ENCODE results near the gene ESRRA. TPM values are rescaled to one million over a fixed set of nuclear protein-coding genes. Genes with fewer than 3 reads are reported as not detected.

ESRRA gene
- total RNA-seq, 1 donor from 2014 or later = 28.1 TPM

DNA sequence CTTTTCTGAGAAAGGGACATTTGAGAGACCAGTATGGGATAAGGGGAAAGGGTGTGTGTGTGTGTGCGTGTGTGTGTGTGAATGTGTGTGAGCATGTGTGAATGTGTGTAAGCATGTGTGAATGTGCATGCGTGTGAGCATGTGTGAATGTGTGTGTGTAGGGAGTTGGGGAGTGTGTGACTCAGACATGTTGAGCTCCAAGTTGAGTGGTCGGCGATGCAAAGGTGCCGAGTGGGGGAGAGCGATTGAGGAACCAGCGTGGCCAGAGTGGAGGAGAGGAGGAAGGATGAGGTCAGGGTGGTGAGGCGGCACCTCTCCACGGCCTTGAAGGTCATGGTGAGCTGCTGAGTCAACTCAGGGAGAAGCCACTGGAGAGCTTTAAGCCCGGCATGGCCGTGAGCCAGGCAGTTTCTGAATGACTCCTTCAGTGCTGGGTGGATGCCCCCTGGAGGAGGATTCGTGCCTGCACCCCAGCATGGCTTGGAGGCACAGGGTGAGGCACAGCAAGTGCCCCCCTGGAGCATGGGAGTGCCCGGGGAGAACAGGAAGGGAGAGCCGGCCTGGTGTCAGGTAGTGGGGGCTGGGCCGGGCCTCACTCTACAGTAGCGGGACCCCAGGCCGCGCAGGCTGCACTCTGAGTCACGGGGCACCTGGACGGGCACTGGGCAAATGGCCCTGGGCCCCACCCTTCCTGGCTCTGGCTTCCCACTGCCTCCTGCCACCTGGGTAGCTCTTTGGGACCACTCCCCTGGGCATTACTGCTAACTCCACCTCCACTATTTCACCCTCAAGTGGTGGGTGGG, 26.4 kb downstream of the ESRRA start:
- Mint-ChIP-seq H3K36me3 (ENCODE audit: insufficient read depth) (no peaks in the 10 kb centered on the region), H3K27me3 (peaks cover 14% of the 10 kb centered on the region), H3K4me1 (ENCODE audit: low read depth) (peaks cover 5% of the 10 kb centered on the region), H3K9me3 (ENCODE audit: low read depth) (no peaks in the 10 kb centered on the region), H3K27ac (no peak overlapping the region), H3K4me3 (ENCODE audit: low read depth) (no peak overlapping the region)
- DNase-seq (ENCODE audit: low spot score, unreplicated experiment) = no peak
- peak; percentile 45 for TF ChIP-seq CTCF (IDR thresholded peaks at IDR 0.05; ENCODE audit: unreplicated experiment)

DNA sequence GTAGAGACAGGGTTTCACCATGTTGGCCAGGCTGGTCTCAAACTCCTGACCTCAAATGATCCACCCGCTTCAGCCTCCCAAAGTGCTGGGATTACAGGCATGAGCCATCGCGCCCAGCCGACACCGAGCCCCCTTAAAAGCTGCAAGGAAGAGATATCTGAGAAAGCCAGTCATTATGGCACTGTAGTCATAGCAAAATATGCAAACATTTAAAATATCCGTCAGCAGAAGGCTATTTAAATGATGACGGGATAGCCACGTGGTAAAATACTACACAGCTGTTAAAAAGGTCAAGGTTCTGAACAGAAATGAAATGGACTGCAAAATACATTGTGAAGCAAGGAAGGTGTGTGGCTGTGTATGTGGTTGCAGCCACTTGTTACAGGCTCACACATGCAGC, 28.2 kb downstream of the ESRRA start:
- Mint-ChIP-seq H3K36me3 (ENCODE audit: insufficient read depth) (no peaks in the 10 kb centered on the region), H3K9me3 (ENCODE audit: low read depth) (no peaks in the 10 kb centered on the region), H3K27ac (no peak overlapping the region), H3K4me3 (ENCODE audit: low read depth) (no peak overlapping the region), H3K4me1 (ENCODE audit: low read depth) (peaks cover 5% of the 10 kb centered on the region), H3K27me3 (peaks cover 15% of the 10 kb centered on the region)
- DNase-seq (ENCODE audit: low spot score, unreplicated experiment) = no peak
- no peak for TF ChIP-seq CTCF (IDR thresholded peaks at IDR 0.05; ENCODE audit: unreplicated experiment)

- no peaks in the 10 kb centered on the region for H3K36me3 Mint-ChIP-seq (ENCODE audit: insufficient read depth)
- no peaks in the 10 kb centered on the region for H3K9me3 Mint-ChIP-seq (ENCODE audit: low read depth)
- no peak for TF ChIP-seq CTCF (IDR thresholded peaks at IDR 0.05; ENCODE audit: unreplicated experiment)
- peak; percentile 44 for DNase-seq (ENCODE audit: low spot score, unreplicated experiment)
- peaks cover 5% of the 10 kb centered on the region for H3K4me1 Mint-ChIP-seq (ENCODE audit: low read depth)
- H3K4me3 Mint-ChIP-seq (ENCODE audit: low read depth) = no peak overlapping the region
- peak overlapping the region; percentile 37 for H3K27ac Mint-ChIP-seq
- H3K27me3 Mint-ChIP-seq = peaks cover 19% of the 10 kb centered on the region
Observed at GRCh38 chr11:64334764-64335735, 29.7 kb downstream of the ESRRA start.

GRCh38 chr11:64337538-64338249, 32.4 kb downstream of the ESRRA start:
- H3K4me1 Mint-ChIP-seq (ENCODE audit: low read depth) = peaks cover 5% of the 10 kb centered on the region
- H3K27me3 Mint-ChIP-seq = peaks cover 28% of the 10 kb centered on the region
- H3K27ac Mint-ChIP-seq = no peak overlapping the region
- H3K36me3 Mint-ChIP-seq (ENCODE audit: insufficient read depth) = no peaks in the 10 kb centered on the region
- no peak for DNase-seq (ENCODE audit: low spot score, unreplicated experiment)
- H3K4me3 Mint-ChIP-seq (ENCODE audit: low read depth) = no peak overlapping the region
- H3K9me3 Mint-ChIP-seq (ENCODE audit: low read depth) = no peaks in the 10 kb centered on the region
- no peak for TF ChIP-seq CTCF (IDR thresholded peaks at IDR 0.05; ENCODE audit: unreplicated experiment)

- no peak for TF ChIP-seq CTCF (IDR thresholded peaks at IDR 0.05; ENCODE audit: unreplicated experiment)
- no peak for DNase-seq (ENCODE audit: low spot score, unreplicated experiment)
- no peak overlapping the region for H3K27ac Mint-ChIP-seq
- no peak overlapping the region for H3K4me3 Mint-ChIP-seq (ENCODE audit: low read depth)
- H3K27me3 Mint-ChIP-seq = peaks cover 28% of the 10 kb centered on the region
- no peaks in the 10 kb centered on the region for H3K36me3 Mint-ChIP-seq (ENCODE audit: insufficient read depth)
- H3K9me3 Mint-ChIP-seq (ENCODE audit: low read depth) = no peaks in the 10 kb centered on the region
- H3K4me1 Mint-ChIP-seq (ENCODE audit: low read depth) = peaks cover 5% of the 10 kb centered on the region
Observed at GRCh38 chr11:64338716-64339115, 33.4 kb downstream of the ESRRA start.
